Erythroblast (primary cell): ENCODE data around the gene TNS1.

Source experiments
- GATA1 ChIP-seq: IDR thresholded peaks from 2 replicates; pipeline ENCODE4 v1.6.1; 2011; ENCODE audit warnings: low read depth, mild to moderate bottlenecking, control low read depth, low read length, moderate library complexity
- POLR2A ChIP-seq: IDR thresholded peaks from 2 replicates; pipeline ENCODE4 v1.6.1; 2011; ENCODE audit warnings: mild to moderate bottlenecking, low read length

DNA sequence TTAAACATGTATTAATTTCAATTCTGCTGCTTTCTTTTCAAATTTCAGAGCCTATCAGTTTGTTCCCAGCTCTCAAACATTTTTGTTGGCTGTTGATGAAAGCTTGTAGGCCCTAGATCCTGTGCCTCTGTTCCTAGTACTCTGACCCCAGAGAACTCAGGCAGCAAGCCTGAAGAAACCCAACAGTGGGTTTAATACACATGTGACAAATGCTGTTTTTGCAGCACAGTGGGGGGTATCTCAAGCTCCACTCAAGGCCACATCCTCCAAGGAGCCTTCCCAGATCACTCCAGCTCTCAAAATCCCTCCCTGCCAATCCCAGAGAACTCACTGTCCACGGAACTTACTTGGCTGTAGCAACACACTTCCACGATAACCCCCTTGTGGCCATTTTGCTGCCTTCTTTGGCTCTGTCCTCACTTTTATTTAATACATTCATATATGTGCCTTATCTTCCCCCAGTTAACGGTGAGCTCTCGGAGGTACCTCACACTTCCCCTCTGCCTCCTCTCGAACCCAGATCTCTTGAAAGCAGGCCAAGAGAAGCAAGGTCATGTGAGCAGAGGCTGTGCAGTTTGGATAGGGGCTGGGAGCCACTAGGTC, 122.4 kb downstream of the TNS1 start:
- TF ChIP-seq POLR2A (no peak), GATA1 (no peak)
